Astrocyte (in vitro differentiated cells and primary cell): ENCODE data around the gene ENDOV.

Experiments
- CTCF ChIP-seq: IDR thresholded peaks from 2 replicates; pipeline ENCODE4 v1.5.1; 2011; ENCODE audit warnings: low read depth, mild to moderate bottlenecking, inconsistent platforms, low read length, moderate library complexity; ENCODE audit not compliant: insufficient read depth
- EZH2 ChIP-seq: IDR thresholded peaks from 2 replicates; pipeline ENCODE4 v1.6.1; 2012; ENCODE audit warnings: mild to moderate bottlenecking, low read length, inconsistent platforms; ENCODE audit not compliant: insufficient read depth

- TF ChIP-seq CTCF: no peak
- no peak for TF ChIP-seq EZH2
Measured at GRCh38 chr17:80424878-80425765, 10.2 kb downstream of the ENDOV start.
